PC-3 (cell line): Measurements from ENCODE around the gene GOLGA7B. TPM values are rescaled to one million over a fixed set of nuclear protein-coding genes. Genes with fewer than 3 reads are reported as not detected.

Source experiments
- ATAC-seq: fragments of 200-7000 bp; cut with Tn5 transposase; 2 replicates; pipeline ENCODE4 v1.9.1; 2020; ENCODE audit warnings: mild to moderate bottlenecking, moderate library complexity
- BruUV-seq: library from RNA; stranded (reverse); fragments of 400-500 nt; replicated peaks from 2 replicates; lab custom pipeline; 2021; lab: Mats Ljungman, UMichigan
- CTCF ChIA-PET: fragments of 300-600 bp; sonication (Branson Sonifier 250); formaldehyde crosslinking; loops from one replicate; lab custom pipeline; 2022; ENCODE audit warnings: antibody characterized with exemption; lab: Charles Lee
- POLR2A ChIA-PET: fragments of 300-600 bp; sonication (Branson Sonifier 250); formaldehyde crosslinking; loops from one replicate; lab custom pipeline; 2022; ENCODE audit warnings: antibody characterized with exemption; ENCODE audit not compliant: unreplicated experiment; lab: Charles Lee
- DNase-seq: peaks from one replicate; pipeline ENCODE4 v3.0.0-alpha.2; 2015
- H2AFZ ChIP-seq: fragments of 300-600 bp; sonication (generic); 2 replicates; pipeline ENCODE4 v1.6.0; 2016; ENCODE audit warnings: antibody characterized with exemption, low read length
- H3F3A ChIP-seq: fragments of 300-600 bp; sonication (generic); one replicate; pipeline ENCODE4 v1.6.0; 2017; ENCODE audit warnings: antibody characterized with exemption, low read length, control low read depth, mild to moderate bottlenecking; ENCODE audit not compliant: unreplicated experiment
- H3K27ac ChIP-seq: fragments of 300-600 bp; sonication (generic); 2 replicates; pipeline ENCODE4 v1.5.1; 2016; ENCODE audit warnings: mild to moderate bottlenecking, low read length
- H3K27me3 ChIP-seq: fragments of 300-600 bp; sonication (generic); 2 replicates; pipeline ENCODE4 v1.6.1; 2016; ENCODE audit warnings: low read length, mixed read lengths
- H3K36me3 ChIP-seq: fragments of 300-600 bp; sonication (generic); 2 replicates; pipeline ENCODE4 v1.6.1; 2016; ENCODE audit warnings: low read depth, mixed run types, low read length, mixed read lengths
- H3K4me1 ChIP-seq: fragments of 300-600 bp; sonication (generic); 2 replicates; pipeline ENCODE4 v1.5.1; 2016; ENCODE audit warnings: low read length; ENCODE audit not compliant: insufficient read depth
- H3K4me2 ChIP-seq: fragments of 300-600 bp; sonication (generic); 2 replicates; pipeline ENCODE4 v1.6.0; 2016; ENCODE audit warnings: low read length
- H3K4me3 ChIP-seq: fragments of 300-600 bp; sonication (generic); 2 replicates; pipeline ENCODE4 v1.5.1; 2016; ENCODE audit warnings: mild to moderate bottlenecking, low read length, mixed read lengths
- H3K79me2 ChIP-seq: fragments of 300-600 bp; sonication (generic); 2 replicates; pipeline ENCODE4 v1.6.1; 2017; ENCODE audit warnings: low read length, mixed read lengths
- H3K9ac ChIP-seq: fragments of 300-600 bp; sonication (generic); 2 replicates; pipeline ENCODE4 v1.6.0; 2016; ENCODE audit warnings: mild to moderate bottlenecking, low read length
- H3K9me2 ChIP-seq: fragments of 300-600 bp; sonication (generic); replicated peaks from 2 replicates; pipeline ENCODE4 v1.6.1; 2016; ENCODE audit warnings: mixed run types, low read length, mixed read lengths
- H3K9me3 ChIP-seq: fragments of 300-600 bp; sonication (generic); 2 replicates; pipeline ENCODE4 v1.6.1; 2016; ENCODE audit warnings: low read length, mixed read lengths
- H4K20me1 ChIP-seq: fragments of 300-600 bp; sonication (generic); 2 replicates; pipeline ENCODE4 v1.6.1; 2016; ENCODE audit warnings: low read length, mixed read lengths
- CTCF ChIP-seq: fragments of 300-600 bp; sonication (generic); conservative IDR thresholded peaks from 2 replicates; pipeline ENCODE4 v1.5.1; 2017; ENCODE audit warnings: antibody characterized with exemption, low read depth, mild to moderate bottlenecking, low read length
- EZH2 ChIP-seq: fragments of 300-600 bp; sonication (generic); IDR thresholded peaks from one replicate; pipeline ENCODE4 v1.6.1; 2017; ENCODE audit warnings: antibody characterized with exemption, mild to moderate bottlenecking, low read length; ENCODE audit not compliant: unreplicated experiment
- EZH2phosphoT487 ChIP-seq: fragments of 300-600 bp; sonication (generic); IDR thresholded peaks from 2 replicates; pipeline ENCODE4 v1.6.1; 2018; ENCODE audit warnings: mild to moderate bottlenecking, antibody characterized with exemption, low read length, borderline replicate concordance
- intact Hi-C: fragments of 100-400 bp; cut with micrococcal nuclease; formaldehyde crosslinking; loops from 2 replicates; pipeline ENCODE4 v1.9.0; 2023
- total RNA-seq: library from RNA; depleted of rRNA; stranded (reverse); fragments of >200 nt; gene quantifications from 2 replicates; pipeline ENCODE4 v1.2.3, GENCODE V29; 2014

GOLGA7B gene
- total RNA-seq, 1 experiment from 2014 or later = 0.26 TPM

GRCh38 chr10:97861924-97862323 lies 12.3 kb downstream of the GOLGA7B start:
- no peaks in the 10 kb centered on the region for H3F3A ChIP-seq
- no peak overlapping the region for H3K4me3 ChIP-seq
- no peaks in the 10 kb centered on the region for H3K27me3 ChIP-seq
- no peak overlapping the region for H3K9ac ChIP-seq
- no peak for TF ChIP-seq CTCF
- no peak for TF ChIP-seq EZH2
- TF ChIP-seq EZH2phosphoT487 = no peak
- peaks cover 21% of the 10 kb centered on the region for H3K4me1 ChIP-seq
- no peak overlapping the region for H3K27ac ChIP-seq
- BruUV-seq = no TSS peak
- no peaks in the 10 kb centered on the region for H4K20me1 ChIP-seq
- DNase-seq (no peak), ATAC-seq (no peak)
- ChIA-PET CTCF (interaction anchor here (1.3 kb wide), 1 partner anchor 7 kb away, joined by 5 read pairs; no protein-coding TSS in a partner anchor), POLR2A (no interaction called here)
- intact Hi-C loops = no loop called here
- H3K4me2 ChIP-seq = no peak overlapping the region
- H3K9me2 ChIP-seq = no peaks in the 10 kb centered on the region
- no peaks in the 10 kb centered on the region for H3K36me3 ChIP-seq
- no peaks in the 10 kb centered on the region for H3K79me2 ChIP-seq
- H3K9me3 ChIP-seq = no peaks in the 10 kb centered on the region
- H2AFZ ChIP-seq = no peak overlapping the region

- Histone ChIP-seq H3K27ac (no peak overlapping the region), H3K36me3 (no peaks in the 10 kb centered on the region), H3K9me2 (no peaks in the 10 kb centered on the region), H3K4me2 (no peak overlapping the region), H3K9ac (no peak overlapping the region), H3K27me3 (no peaks in the 10 kb centered on the region), H3F3A (no peaks in the 10 kb centered on the region), H3K79me2 (no peaks in the 10 kb centered on the region), H3K4me3 (no peak overlapping the region), H3K4me1 (peaks cover 15% of the 10 kb centered on the region), H3K9me3 (no peaks in the 10 kb centered on the region), H2AFZ (no peak overlapping the region), H4K20me1 (no peaks in the 10 kb centered on the region)
- CTCF ChIA-PET = no interaction called here
- BruUV-seq = no TSS peak
- no peak for TF ChIP-seq CTCF
- no peak for TF ChIP-seq EZH2
- no peak for TF ChIP-seq EZH2phosphoT487
- DNase-seq = no peak
- intact Hi-C loops = no loop called here
- no peak for ATAC-seq
- POLR2A ChIA-PET = no interaction called here
These were observed 14.2 kb downstream of the GOLGA7B start for GRCh38 chr10:97863808-97864207.

GRCh38 chr10:97865488-97865887 lies 15.8 kb downstream of the GOLGA7B start:
- H3K4me3 ChIP-seq = no peak overlapping the region
- TF ChIP-seq EZH2phosphoT487 (no peak), EZH2 (no peak)
- no peaks in the 10 kb centered on the region for H3K9me3 ChIP-seq
- no peak overlapping the region for H3K9ac ChIP-seq
- ChIA-PET POLR2A (no interaction called here), CTCF (no interaction called here)
- ATAC-seq = no peak
- H3K27ac ChIP-seq = no peak overlapping the region
- H3F3A ChIP-seq = no peaks in the 10 kb centered on the region
- no peaks in the 10 kb centered on the region for H4K20me1 ChIP-seq
- H3K4me2 ChIP-seq = no peak overlapping the region
- peaks cover 25% of the 10 kb centered on the region for H3K4me1 ChIP-seq
- no peak overlapping the region for H2AFZ ChIP-seq
- DNase-seq = no peak
- no peaks in the 10 kb centered on the region for H3K9me2 ChIP-seq
- no peaks in the 10 kb centered on the region for H3K36me3 ChIP-seq
- intact Hi-C loops = no loop called here
- H3K27me3 ChIP-seq = no peaks in the 10 kb centered on the region
- BruUV-seq = no TSS peak
- H3K79me2 ChIP-seq = no peaks in the 10 kb centered on the region
